HuH-7.5 (cell line): ENCODE data around the gene TNRC6C.
"Not testable (repeated sequence)": the region's sequence is repeated elsewhere in the genome, so short reads cannot be mapped to it uniquely, and the experiment has no call there.

Experiments
- DNase-seq: peaks from one replicate; pipeline ENCODE4 v3.0.0; 2011; ENCODE audit warnings: low spot score

Gene TNRC6C

DNA sequence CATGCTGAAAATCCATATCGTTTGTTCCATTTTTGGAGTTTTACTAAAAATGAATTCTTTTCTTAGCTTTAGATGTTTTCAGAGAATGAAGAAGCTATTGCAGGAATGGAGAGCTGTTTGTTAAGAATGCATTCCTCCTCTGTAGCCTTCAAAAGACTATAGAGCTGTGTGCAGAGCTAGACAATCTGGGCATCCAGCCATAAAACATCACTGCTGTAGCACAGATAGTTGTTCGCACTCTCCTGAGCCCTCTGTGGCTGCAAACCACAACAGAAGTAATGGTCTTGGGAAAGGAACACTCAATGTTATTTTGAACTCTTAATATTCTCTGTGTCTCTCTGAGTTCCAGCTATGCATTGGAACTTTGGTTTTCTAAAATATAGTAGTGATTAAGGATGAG lies 4.9 kb downstream of the TNRC6C start:
- DNase-seq: no peak

DNA sequence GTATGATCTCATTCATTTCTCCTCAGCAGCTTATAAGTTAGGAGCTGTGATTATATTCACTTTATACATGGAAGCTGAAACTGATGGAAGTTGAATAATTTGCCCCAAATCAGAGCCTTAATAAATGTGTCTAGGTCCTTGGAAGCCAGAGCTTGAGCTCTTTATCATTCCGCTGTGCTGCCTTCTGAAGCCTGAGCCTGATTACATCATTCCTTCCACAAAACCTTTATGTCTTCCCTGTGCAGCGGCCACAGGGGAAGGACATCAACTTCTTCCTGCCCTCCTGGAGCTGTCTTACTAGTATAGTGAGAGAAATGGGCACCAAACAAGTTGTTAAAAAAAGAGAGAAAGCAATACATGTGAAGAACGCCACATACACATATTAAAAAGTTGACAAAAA lies 6.8 kb downstream of the TNRC6C start:
- no peak for DNase-seq

DNA sequence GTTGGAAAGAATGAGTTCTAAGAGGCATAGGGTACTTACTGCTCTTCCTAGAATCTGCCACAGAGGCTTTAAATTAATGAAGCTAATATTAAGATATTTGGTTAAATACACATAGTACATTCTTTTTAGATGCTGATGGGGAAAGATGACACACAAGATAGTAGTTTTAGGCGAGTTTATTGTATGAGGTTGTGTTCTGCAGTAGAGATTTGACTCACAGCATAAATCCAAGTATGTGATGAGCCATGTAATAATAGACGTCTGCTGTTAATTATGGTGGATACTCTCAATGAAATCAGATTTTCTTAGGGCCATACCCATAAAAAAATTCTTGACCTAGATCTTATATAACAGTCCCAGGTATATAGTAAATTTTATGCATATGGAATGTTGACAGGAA lies 8.0 kb downstream of the TNRC6C start:
- DNase-seq: no peak

DNA sequence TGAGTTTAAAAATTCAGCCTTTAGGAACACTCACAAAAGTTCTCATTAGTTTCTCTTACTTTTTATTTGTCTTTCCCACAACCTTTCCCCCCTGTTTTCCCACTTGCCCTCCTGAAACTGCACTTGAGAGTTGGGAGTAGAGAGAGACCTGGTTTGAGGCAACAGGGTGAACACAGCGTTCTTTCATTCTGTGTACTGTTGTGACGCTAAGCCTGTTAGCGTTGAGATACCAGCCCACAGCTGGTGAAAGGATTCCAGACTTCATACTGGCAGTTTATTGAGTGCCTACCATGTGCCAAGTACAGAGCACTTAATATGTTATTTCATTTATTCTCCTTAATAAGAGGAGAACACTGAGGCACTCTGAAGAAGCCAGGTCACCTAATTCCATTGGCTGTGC lies 10.3 kb downstream of the TNRC6C start:
- DNase-seq: no peak

DNA sequence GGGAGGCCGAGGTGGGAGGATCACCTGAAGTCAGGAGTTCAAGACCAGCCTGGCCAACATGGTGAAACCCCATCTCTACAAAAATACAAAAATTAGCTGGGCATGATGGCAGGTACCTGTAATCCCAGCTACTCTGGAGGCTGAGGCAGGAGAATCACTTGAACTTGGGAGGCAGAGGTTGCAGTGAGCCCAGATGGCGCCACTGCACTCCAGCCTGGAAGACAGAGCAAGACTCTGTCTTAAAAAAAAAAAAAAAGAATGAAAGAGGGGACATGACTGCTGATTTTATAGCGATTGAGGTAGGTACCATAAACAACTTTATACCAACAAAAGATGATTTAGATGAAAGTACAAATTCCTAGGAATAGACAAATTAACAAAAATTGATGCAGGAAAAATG lies 13.8 kb downstream of the TNRC6C start:
- not testable (repeated sequence) for DNase-seq

DNA sequence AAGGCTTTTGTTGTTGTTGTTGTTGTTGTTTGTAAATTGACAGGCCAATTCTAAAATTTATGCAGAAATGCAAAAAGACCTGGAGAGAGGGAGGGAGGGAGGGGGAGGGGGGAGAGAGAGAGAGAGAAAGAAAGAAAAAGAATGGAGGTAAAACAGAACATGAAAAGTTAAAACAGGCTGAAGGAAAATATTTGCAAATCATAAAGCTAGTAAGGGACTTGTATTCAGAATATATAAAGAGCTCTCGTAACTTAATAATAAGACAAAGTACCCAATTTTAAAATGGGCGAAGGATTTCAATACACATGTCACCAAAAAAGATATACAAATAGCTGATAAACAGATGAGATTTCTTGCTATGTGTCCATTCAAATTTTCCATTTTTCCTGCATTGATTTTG lies 15.4 kb downstream of the TNRC6C start:
- no peak for DNase-seq

DNA sequence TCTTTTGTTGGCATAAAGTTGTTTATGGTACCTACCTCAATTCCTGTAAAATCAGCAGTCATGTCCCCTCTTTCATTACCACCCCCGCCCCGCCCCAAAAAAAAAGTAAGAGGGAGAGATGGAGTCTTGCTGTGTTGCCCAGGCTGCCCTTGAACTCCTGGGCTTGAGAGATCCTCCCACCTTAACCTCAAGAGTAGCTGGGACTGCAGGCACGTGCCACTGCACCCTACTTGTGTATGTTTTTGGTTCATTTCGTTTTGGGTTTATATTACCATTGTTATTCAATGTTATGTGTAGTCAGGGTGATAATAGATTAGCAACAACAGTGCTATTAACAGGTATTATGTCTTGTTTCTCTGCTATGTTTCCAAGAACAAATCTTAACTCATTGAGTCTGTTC lies 15.9 kb downstream of the TNRC6C start:
- no peak for DNase-seq

DNA sequence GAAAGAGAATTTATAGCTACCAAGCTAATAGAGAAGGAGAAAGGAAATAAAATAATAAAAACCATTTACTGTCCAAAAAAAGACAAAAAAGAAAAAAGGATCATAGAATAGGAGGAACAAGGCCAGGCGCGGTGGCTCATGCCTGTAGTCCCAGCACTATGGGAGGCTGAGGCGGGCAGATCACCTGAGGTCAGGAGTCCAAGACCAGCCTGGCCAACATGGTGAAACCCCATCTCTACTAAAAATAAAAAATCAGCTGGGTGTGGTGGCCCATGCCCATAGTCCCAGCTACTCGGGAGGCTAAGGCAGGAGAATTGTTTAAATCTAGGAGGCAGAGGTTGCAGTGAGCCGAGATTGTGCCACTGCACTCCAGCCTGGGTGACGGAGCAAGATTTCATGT lies 23.9 kb downstream of the TNRC6C start:
- not testable (repeated sequence) for DNase-seq

DNA sequence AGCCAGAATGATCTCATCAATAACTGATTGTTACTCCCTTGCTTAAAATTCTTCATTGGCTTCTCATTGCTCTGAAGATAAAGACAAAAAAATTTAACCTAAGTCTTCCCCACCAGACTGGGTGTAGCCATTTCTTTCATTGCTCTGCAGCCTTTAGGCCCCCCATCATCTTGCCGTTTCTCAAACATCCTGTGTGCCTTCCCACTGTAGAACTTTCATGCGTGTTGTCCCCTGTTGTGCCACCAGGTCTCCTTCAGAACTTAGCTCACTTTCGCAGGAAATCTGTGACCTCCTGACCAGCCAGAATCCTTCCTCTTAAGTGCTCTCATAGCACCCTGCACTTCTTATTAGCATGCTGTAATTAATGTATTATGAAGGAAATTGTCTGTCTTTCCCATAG lies 31.8 kb downstream of the TNRC6C start:
- no peak for DNase-seq

DNA sequence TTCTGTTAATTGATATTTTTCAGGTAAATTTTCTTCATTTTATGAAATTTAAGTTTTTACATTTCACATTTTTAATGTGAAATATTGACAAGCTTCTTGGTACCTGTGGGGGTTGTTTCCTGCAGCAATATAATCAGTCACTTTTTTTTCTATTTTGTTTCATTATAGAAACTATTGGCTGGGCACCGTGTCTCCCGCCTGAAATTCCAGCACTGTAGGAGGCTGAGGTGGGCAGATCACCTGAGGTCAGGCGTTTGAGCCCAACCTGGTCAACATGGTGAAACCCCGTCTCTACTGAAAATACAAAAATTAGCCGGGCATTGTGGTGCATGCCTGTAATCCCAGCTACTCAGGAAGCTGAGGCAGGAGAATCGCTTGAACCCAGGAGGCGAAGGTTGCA lies 35.2 kb downstream of the TNRC6C start:
- DNase-seq: not testable (repeated sequence)

DNA sequence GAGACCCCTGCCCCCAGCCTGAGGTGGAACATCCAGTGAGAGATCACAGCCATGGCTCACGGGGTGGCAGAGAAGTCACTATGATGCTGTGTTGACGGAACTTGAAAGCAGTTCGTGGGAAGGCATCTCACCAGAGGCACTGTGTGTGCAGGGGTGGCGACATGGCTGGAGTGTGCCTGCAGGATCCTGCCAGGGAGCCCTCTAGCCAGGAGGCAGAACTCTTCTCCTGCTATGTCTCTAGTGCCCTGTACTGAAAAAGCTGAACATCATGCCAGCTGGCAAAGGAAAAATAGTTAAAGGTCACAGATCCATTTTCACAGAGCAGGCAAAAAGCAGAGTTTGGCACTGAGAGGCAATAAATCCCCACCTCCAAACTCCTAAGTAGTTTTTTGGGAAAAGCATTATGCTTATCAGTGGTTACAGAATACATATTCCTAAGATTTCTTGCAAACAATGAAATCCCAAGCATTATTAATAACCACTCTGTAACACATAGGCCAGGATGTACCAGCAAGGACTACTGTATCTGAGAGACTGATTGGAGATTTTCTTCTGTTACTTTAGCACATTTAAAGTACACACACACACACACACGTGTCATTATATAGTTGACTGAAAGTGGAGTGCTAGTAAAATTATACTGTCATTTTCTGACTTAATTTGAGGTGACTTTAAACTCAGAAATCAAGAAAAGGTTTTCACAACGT lies 36.8 kb downstream of the TNRC6C start:
- DNase-seq: no peak

DNA sequence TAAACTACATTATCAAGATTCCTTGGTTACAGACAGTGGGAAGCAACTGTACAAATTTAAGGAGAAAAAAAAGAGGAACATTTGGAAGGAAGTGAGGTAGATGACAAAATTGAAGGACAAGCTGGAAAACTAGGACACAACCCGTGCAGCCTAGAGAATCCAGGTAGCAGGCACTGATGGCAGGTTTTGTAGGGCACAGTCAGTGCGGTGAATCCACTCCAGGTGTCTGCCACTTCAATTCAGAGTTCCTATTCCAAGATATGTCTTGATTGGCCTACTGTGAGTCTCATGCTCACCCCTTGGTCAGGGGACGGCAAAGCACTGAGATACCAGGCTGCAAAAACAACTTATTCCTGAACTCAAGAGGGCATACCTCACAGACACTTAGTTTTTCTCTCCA lies 37.8 kb downstream of the TNRC6C start:
- DNase-seq: no peak

DNA sequence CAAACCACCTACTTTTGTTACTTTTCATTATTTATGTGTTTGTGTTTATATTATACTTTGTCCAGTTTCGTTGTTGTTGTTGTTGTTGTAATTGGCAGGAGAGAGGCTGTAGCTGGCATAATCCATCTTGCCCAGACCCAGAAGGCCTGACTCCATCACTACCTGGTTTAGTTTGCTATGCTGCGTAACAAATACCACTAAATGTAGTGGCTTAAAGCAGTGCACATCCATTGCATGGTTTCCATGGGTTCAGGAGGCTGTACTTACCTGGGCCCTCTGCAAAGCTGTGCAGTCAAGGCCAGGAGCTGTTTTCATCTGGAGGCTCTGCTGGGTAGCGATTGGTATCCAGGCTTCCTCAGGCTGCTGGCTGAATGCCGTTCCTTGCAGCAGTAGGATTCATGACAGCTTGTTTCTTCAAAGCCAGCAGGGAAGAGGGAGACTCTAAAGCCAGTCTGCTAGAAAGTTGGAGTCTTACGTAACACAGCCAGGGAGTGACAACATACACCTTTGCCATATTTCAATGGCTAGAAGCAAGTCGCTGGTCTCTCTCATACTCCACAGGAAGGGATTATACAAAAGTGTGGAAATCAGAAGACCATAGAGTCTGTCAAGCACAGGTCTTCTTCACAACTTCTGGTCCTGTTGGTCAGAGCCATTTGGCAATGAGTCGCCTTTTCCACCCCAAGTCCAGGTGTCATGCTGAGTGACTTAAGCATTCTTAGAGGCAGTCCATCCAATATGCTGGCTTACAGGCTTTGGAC lies 41.1 kb downstream of the TNRC6C start:
- DNase-seq: no peak

DNA sequence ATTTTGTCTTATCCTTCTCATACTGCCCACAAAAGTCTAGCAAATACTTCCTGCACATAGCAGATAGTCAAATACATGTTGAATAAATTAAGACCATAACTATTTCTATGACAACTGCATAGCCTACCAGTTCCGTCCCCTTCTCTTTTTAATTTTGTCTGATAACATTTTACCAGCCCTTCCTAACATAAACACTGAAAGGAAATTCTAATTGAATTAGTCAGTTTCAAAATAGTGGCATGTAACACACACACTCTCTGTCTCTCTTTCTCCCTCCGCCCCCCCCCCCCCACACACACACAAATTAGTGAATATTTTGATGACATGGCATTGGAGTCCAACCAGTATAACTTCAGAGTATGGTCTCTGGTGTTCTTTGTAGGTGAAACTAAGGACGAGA lies 41.8 kb downstream of the TNRC6C start:
- DNase-seq: no peak

DNA sequence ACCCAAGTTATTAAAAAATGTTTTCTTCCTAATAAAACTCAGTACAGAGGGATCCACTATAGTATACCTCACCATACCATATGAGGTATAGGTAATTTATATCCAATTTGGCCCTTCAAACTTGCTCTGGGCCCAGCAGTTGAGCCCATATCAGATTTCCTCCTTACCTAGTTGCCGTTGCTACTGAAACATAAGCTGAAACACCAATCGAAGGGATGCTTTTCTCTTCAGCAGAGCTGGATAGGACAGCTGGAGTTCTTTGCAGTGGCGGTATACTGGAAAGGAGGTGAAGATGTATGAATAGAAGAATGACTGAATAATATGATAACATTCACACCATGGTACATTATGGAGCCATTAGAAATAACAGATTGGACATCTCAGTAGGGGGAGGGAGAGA lies 42.7 kb downstream of the TNRC6C start:
- DNase-seq: no peak

DNA sequence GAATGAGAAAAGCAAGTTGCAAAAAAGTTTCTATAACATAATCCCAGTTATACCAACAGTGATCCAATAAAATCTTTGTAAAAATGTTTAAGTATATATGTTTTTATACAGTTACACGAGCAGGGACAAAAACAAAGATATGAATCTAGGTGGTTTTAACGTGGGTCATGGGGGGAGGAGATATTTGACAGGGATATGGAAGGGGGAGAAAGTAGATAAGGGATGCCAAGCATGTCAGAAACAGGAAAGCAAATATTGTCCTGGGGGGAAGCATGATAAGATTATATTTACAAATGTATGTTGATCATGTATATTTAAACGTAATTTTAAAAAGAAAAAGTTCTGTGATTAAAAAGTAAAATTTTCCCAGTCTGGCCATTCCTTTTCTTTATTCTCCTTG lies 43.1 kb downstream of the TNRC6C start:
- no peak for DNase-seq

DNA sequence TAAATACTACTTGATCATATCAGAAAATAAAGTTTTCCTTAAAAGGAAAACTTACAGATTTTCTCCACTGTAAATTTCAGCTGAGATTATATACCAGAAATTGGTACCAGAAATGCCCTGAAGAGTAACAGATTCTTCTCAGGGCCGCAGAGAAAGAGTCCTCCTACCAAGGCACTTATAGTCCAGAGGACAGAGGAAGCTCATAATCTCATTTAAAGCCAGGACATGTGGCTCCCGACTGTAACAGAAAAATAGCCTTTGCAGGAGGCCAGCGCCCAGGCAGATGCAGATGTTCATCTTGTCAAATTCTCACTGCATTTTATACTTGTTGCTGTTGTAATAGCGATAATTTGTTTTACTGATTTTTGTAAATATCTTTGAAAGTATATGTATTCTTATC lies 43.7 kb downstream of the TNRC6C start:
- DNase-seq: no peak

DNA sequence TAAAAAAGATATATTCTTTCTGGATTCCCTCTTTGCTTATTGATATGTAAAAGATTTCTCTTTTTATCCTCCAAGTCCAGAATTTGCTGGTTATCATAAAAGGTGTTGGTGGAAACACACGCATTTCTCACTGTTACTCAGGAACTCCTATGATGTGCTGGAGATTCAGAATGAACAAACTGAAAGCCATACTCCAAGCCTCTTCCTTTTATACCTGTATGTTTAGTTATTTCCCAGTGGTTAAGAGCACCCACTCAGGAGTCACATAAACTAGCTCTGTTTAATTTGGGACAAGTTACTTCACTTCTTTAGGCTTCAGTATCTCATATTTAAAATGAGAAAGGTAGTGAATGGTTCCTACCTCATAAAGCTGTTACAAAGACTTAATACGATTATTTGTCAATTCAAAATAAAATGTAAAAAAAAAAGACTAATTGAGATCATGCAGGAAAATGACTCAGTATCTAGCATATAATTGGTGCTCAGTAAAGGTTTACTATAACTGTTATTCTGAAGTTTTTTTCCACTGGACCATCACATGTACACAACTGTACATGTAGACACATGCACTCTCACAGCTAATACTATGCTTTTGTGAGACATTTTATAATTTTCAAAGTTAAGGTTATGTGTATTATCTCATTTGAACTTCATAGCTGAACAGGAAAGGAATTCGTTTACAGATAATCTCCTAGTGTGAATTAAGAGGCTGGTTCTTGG lies 47.1 kb downstream of the TNRC6C start:
- no peak for DNase-seq

DNA sequence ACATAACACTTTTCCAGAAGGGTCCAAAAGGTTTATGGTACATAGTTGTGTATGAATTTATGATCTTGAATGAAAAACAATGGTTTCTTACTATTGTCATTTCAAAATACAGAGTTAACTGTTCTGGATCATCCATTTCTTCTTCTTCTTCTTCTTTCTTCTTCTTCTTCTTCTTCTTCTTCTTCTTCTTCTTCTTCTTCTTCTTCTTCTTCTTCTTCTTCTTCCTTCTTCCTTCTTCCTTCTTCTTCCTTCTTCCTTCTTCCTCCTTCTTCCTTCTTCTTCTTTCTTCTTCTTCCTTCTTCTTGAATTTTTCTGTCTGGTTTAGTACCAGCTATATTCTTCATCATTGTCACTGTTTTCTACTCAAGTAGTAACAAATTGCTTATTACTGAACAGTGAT lies 47.8 kb downstream of the TNRC6C start:
- no peak for DNase-seq

DNA sequence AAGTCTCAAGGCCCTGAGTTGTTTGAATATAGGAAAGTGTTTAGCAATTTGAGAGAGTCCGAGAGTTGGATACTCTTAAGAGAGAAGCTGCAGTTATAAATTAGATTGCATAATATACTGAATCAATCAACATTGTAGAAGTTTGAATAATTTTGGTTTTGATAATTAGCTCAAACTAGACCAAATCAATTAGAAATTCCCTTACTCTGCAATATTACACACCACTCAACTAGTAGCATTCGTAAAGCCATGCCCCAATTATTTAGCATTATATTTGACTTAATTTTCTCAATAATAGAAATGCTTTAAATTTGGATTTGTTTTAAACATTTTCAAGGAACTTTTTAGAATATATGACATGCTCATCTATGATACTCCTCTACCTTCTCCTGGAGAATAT lies 49.1 kb downstream of the TNRC6C start:
- no peak for DNase-seq

DNA sequence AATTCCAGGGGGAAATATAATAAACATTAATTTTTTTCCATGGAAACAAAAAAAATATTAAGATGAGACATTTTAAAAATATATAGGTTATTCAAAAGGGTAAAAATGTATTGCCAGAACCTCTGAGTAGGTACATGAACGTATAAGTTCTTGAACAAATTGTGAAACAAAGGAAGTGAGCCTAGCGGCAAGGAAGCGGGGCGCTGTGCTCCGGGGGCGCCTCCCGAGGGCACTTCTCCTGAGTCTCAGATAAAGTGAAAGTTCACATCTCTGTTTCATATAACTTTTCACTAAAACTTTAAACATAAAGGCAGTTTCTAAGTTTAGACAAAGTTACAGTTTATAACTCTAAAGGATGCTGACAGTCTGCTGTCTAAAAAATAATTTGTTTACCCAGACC lies 52.3 kb downstream of the TNRC6C start:
- no peak for DNase-seq

DNA sequence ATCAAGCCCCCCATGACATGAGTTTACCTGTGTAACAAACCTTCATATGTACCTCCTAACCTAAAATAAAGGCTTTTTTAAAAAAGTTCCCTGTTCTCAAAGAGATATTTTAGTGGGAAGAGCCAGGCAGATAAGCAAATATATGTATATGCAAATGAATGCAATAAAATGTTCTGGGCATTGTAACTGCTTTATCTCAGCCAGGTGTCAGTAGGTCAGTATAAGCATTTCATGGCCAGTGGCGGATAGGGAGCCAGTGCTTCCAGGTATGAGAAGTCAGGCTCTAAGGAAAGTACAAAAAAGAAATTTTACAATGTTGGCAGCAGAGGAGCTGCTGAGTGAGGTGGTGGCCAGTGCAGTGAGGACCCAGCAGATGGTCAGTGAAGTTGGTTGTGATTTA lies 53.9 kb downstream of the TNRC6C start:
- no peak for DNase-seq
